Uterus (tissue), 2 donors: ENCODE measurements around the gene CNOT4.

Source experiments
- POLR2A ChIP-seq, 2 donors: fragments of 450-650 bp; IDR thresholded peaks; one replicate each; pipeline ENCODE4 v1.6.1; 2016; ENCODE audit warnings: antibody characterized with exemption in 2 of 2, mild to moderate bottlenecking in 1 of 2, moderate library complexity in 1 of 2
- TF ChIP-seq, protein P1 (sequence below), 4 experiments: fragments of 200-600 bp in 2 of 4; fragments of 450-650 bp in 2 of 4; sonication (generic) in 2 of 4; IDR thresholded peaks; one replicate each; pipeline ENCODE4 v1.5.1; 2016 to 2019; ENCODE audit warnings: antibody characterized with exemption in 4 of 4, mild to moderate bottlenecking in 2 of 4, moderate library complexity in 1 of 4

DNA sequence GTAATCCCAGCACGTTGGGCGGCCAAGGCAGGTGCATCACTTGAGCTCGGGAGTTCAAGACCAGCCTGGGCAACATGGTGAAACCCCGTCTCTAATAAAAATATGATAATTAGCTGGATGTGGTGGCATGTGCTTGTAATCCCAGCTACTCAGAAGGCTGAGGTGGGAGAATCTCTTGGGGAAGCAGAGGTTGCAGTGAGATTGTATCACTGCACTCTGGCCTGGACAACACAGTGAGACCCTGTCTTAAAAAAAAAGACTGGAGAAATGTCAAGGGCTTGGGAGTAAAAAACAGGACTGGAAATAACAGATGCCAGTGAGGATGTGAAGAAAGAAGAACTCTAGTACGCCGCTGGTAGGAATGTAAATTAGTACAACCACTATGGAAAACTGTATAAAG is 31.1 kb upstream of the CNOT4 start:
- TF ChIP-seq POLR2A (IDR thresholded peaks at IDR 0.05), result no peak
- TF ChIP-seq, protein P1, sequence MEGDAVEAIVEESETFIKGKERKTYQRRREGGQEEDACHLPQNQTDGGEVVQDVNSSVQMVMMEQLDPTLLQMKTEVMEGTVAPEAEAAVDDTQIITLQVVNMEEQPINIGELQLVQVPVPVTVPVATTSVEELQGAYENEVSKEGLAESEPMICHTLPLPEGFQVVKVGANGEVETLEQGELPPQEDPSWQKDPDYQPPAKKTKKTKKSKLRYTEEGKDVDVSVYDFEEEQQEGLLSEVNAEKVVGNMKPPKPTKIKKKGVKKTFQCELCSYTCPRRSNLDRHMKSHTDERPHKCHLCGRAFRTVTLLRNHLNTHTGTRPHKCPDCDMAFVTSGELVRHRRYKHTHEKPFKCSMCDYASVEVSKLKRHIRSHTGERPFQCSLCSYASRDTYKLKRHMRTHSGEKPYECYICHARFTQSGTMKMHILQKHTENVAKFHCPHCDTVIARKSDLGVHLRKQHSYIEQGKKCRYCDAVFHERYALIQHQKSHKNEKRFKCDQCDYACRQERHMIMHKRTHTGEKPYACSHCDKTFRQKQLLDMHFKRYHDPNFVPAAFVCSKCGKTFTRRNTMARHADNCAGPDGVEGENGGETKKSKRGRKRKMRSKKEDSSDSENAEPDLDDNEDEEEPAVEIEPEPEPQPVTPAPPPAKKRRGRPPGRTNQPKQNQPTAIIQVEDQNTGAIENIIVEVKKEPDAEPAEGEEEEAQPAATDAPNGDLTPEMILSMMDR (IDR thresholded peaks at IDR 0.05), result no peak
